D721Med (cell line): Measurements from ENCODE around the gene TBC1D1.

Experiments used
- DNase-seq: peaks from one replicate; pipeline ENCODE4 v3.0.0; 2011; ENCODE audit warnings: low spot score; ENCODE audit not compliant: insufficient read length
- FAIRE-seq: peaks from 2 replicates; lab custom pipeline; 2011; peaks lifted over from hg19 to GRCh38; lab: Jason Lieb, UNC
- CTCF ChIP-seq: IDR thresholded peaks from 2 replicates; pipeline ENCODE4 v1.5.1; 2012; ENCODE audit warnings: mild to moderate bottlenecking, control low read depth; ENCODE audit not compliant: insufficient read depth; ENCODE audit errors: missing control alignments

Gene TBC1D1

GRCh38 chr4:37960679-37961450, 70.0 kb downstream of the TBC1D1 start:
- no peak for DNase-seq
- no peak for TF ChIP-seq CTCF
- no peak for FAIRE-seq

GRCh38 chr4:37964734-37965457, 74.0 kb downstream of the TBC1D1 start:
- TF ChIP-seq CTCF = no peak
- no peak for DNase-seq
- FAIRE-seq = no peak

- TF ChIP-seq CTCF = no peak
- FAIRE-seq (no peak), DNase-seq (no peak)
Observed at GRCh38 chr4:37966044-37966443, 75.2 kb downstream of the TBC1D1 start.

GRCh38 chr4:37967736-37968135, 76.9 kb downstream of the TBC1D1 start:
- no peak for FAIRE-seq
- no peak for DNase-seq
- TF ChIP-seq CTCF = no peak

GRCh38 chr4:37968747-37969146, 77.9 kb downstream of the TBC1D1 start:
- no peak for DNase-seq
- no peak for FAIRE-seq
- TF ChIP-seq CTCF = no peak

- TF ChIP-seq CTCF = no peak
- DNase-seq = no peak
- FAIRE-seq = no peak
Observed at GRCh38 chr4:37970702-37971101, 79.8 kb downstream of the TBC1D1 start.

GRCh38 chr4:37971202-37971601, 80.3 kb downstream of the TBC1D1 start:
- no peak for DNase-seq
- FAIRE-seq = no peak
- no peak for TF ChIP-seq CTCF
